D721Med (cell line): ENCODE data around the gene IVD.

Experiments used
- DNase-seq: peaks from one replicate; pipeline ENCODE4 v3.0.0; 2011; ENCODE audit warnings: low spot score; ENCODE audit not compliant: insufficient read length
- FAIRE-seq: peaks from 2 replicates; lab custom pipeline; 2011; peaks lifted over from hg19 to GRCh38; lab: Jason Lieb, UNC
- CTCF ChIP-seq: IDR thresholded peaks from 2 replicates; pipeline ENCODE4 v1.5.1; 2012; ENCODE audit warnings: mild to moderate bottlenecking, control low read depth; ENCODE audit not compliant: insufficient read depth; ENCODE audit errors: missing control alignments

IVD gene

GRCh38 chr15:40367371-40367685, 38.3 kb upstream of the IVD start:
- TF ChIP-seq CTCF: no peak
- FAIRE-seq: no peak
- DNase-seq: no peak

- DNase-seq (peak; percentile 80), FAIRE-seq (no peak)
- TF ChIP-seq CTCF: peak; percentile 75
Measured at GRCh38 chr15:40367686-40368611, 37.6 kb upstream of the IVD start.

DNA sequence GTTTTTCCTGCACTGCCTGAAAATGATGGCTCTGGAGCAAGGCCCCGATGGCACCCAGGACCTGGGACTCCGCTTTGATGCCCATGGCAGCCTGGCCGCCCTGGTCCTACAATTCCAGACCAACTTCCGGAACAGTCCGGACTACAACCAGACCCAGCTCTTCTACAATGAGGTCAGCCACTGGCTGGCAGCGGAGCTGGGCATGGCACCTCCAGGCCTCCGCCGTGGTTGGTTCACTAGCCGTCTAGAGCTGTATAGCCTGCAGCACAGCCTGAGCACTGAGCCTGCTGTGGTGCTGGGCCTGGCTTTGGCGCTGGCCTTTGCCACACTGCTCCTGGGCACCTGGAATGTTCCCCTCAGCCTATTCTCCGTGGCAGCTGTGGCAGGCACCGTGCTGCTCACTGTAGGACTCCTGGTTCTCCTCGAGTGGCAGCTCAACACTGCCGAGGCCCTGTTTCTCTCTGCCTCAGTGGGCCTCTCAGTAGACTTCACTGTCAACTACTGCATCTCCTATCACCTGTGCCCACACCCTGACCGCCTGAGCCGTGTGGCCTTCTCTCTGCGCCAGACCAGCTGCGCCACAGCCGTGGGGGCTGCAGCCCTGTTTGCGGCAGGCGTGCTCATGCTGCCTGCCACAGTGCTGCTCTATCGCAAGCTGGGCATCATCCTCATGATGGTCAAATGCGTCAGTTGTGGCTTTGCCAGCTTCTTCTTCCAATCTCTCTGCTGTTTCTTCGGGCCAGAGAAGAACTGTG, 36.7 kb upstream of the IVD start:
- no peak for TF ChIP-seq CTCF
- DNase-seq (no peak), FAIRE-seq (no peak)

- DNase-seq (no peak), FAIRE-seq (no peak)
- no peak for TF ChIP-seq CTCF
Measured at GRCh38 chr15:40369474-40369869, 36.1 kb upstream of the IVD start.

DNA sequence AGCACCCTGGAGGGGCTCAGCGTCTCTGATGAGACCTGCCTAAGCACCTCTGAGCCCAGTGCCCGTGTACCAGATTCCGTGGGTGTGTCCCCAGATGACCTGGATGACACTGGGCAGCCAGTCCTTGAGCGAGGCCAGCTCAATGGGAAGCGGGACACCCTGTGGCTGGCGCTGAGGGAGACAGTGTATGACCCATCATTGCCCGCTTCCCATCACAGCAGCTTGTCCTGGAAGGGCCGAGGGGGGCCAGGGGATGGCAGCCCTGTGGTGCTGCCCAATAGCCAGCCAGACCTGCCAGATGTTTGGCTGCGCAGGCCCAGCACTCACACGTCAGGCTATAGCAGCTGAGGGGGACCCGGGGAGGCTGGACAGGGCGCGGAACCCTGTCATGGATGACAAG, 35.6 kb upstream of the IVD start:
- DNase-seq: no peak
- no peak for TF ChIP-seq CTCF
- FAIRE-seq: no peak

DNA sequence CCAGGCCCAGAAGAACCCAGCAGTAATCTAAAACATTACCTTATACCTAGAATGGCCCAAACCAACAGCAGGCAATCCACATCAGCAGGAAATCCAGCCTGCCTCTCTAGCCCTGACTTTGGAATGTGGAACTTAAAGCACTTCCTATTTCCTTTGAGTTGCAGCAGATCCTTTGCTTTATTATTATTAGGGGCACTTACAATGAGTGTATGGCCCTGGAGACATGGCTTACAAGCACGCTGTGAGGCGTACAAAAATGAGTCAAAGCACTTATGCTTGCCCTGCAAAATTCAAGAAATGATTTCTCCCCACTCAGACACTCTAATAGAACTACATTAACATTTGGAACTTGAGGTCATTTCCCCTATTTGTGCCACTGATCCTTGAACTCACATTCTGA, 32.6 kb upstream of the IVD start:
- FAIRE-seq: no peak
- no peak for DNase-seq
- no peak for TF ChIP-seq CTCF

DNA sequence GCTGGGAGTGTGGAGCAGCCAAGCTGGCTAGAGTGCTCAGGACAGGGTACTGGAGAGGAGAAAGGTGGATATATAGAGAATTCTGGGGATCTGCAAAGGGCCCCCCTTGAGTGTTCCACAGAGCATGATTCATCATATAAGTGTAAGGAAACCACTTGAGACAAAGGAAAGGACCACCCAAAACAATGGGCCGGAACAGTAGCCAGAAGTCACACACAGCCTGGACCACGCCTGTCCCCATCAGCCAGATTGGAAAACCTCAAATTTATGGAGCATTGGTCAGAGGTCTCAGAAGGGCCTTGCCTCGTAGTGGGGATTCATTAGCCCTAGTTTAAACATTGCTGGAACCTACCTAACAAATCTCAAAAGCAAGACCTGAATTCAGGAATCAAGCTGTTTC, 28.0 kb upstream of the IVD start:
- no peak for TF ChIP-seq CTCF
- FAIRE-seq: no peak
- no peak for DNase-seq
